ENCODE data around the gene WIPI1. TPM values are rescaled to one million over a fixed set of nuclear protein-coding genes. Genes with fewer than 3 reads are reported as not detected.

The WIPI1 gene
- total RNA-seq, 1 experiment from 2014 or later: 20.2 TPM

- H3F3A ChIP-seq (ENCODE audit: low read length, unreplicated experiment): no peaks in the 10 kb centered on the region
- ChIA-PET POLR2A (ENCODE audit: unreplicated experiment) (no interaction called here), CTCF (interaction anchor here (0.5 to 3.1 kb wide), 3 partner anchors 22 to 973 kb away, joined by 3 to 13 read pairs (median 6); partner anchors contain the start of gene WIPI1)
- H2AFZ ChIP-seq (ENCODE audit: low read length): no peak overlapping the region
- no peaks in the 10 kb centered on the region for H3K9me2 ChIP-seq (replicated peaks; ENCODE audit: low read length)
- no peaks in the 10 kb centered on the region for H3K27me3 ChIP-seq (ENCODE audit: low read length)
- H4K20me1 ChIP-seq (ENCODE audit: low read length): no peaks in the 10 kb centered on the region
- H3K79me2 ChIP-seq (ENCODE audit: low read length): no peaks in the 10 kb centered on the region
- intact Hi-C loops (cut with micrococcal nuclease): no loop called here
- TF ChIP-seq, protein P1, sequence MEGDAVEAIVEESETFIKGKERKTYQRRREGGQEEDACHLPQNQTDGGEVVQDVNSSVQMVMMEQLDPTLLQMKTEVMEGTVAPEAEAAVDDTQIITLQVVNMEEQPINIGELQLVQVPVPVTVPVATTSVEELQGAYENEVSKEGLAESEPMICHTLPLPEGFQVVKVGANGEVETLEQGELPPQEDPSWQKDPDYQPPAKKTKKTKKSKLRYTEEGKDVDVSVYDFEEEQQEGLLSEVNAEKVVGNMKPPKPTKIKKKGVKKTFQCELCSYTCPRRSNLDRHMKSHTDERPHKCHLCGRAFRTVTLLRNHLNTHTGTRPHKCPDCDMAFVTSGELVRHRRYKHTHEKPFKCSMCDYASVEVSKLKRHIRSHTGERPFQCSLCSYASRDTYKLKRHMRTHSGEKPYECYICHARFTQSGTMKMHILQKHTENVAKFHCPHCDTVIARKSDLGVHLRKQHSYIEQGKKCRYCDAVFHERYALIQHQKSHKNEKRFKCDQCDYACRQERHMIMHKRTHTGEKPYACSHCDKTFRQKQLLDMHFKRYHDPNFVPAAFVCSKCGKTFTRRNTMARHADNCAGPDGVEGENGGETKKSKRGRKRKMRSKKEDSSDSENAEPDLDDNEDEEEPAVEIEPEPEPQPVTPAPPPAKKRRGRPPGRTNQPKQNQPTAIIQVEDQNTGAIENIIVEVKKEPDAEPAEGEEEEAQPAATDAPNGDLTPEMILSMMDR (conservative IDR thresholded peaks at IDR 0.05; ENCODE audit: low read depth, low read length): no peak
- TF ChIP-seq EZH2 (IDR thresholded peaks at IDR 0.05; ENCODE audit: low read length, unreplicated experiment): no peak
- no peak for TF ChIP-seq EZH2phosphoT487 (IDR thresholded peaks at IDR 0.05; ENCODE audit: borderline replicate concordance, low read length)
- H3K4me1 ChIP-seq (ENCODE audit: insufficient read depth, low read length): peaks cover 10% of the 10 kb centered on the region
- no peaks in the 10 kb centered on the region for H3K9me3 ChIP-seq (ENCODE audit: low read length)
- no TSS peak for BruUV-seq (replicated peaks)
- H3K36me3 ChIP-seq (ENCODE audit: low read depth, low read length): no peaks in the 10 kb centered on the region
- DNase-seq (no peak), ATAC-seq (no peak)
- H3K27ac ChIP-seq (ENCODE audit: low read length): no peak overlapping the region
- no peak overlapping the region for H3K9ac ChIP-seq (ENCODE audit: low read length)
- H3K4me3 ChIP-seq (ENCODE audit: low read length): no peak overlapping the region
- H3K4me2 ChIP-seq (ENCODE audit: low read length): no peak overlapping the region
These were observed 21.9 kb downstream of the WIPI1 start for GRCh38 chr17:68435361-68435760.

GRCh38 chr17:68433911-68434508 is 23.3 kb downstream of the WIPI1 start:
- Histone ChIP-seq H3K36me3 (ENCODE audit: low read depth, low read length) (no peaks in the 10 kb centered on the region), H3K9me2 (replicated peaks; ENCODE audit: low read length) (no peaks in the 10 kb centered on the region), H3K9me3 (ENCODE audit: low read length) (no peaks in the 10 kb centered on the region), H3K79me2 (ENCODE audit: low read length) (no peaks in the 10 kb centered on the region), H3F3A (ENCODE audit: low read length, unreplicated experiment) (no peaks in the 10 kb centered on the region), H3K4me3 (ENCODE audit: low read length) (no peak overlapping the region), H2AFZ (ENCODE audit: low read length) (no peak overlapping the region), H4K20me1 (ENCODE audit: low read length) (no peaks in the 10 kb centered on the region), H3K4me1 (ENCODE audit: insufficient read depth, low read length) (peaks cover 10% of the 10 kb centered on the region), H3K9ac (ENCODE audit: low read length) (no peak overlapping the region), H3K4me2 (ENCODE audit: low read length) (no peak overlapping the region), H3K27ac (ENCODE audit: low read length) (no peak overlapping the region), H3K27me3 (ENCODE audit: low read length) (no peaks in the 10 kb centered on the region)
- no TSS peak for BruUV-seq (replicated peaks)
- ATAC-seq (no peak), DNase-seq (no peak)
- ChIA-PET CTCF (interaction anchor here (0.5 kb wide), 1 partner anchor 1546 kb away, joined by 3 read pairs; no protein-coding TSS in a partner anchor), POLR2A (ENCODE audit: unreplicated experiment) (no interaction called here)
- intact Hi-C loops (cut with micrococcal nuclease): no loop called here
- TF ChIP-seq, protein P1 (conservative IDR thresholded peaks at IDR 0.05; ENCODE audit: low read depth, low read length): no peak
- TF ChIP-seq EZH2 (IDR thresholded peaks at IDR 0.05; ENCODE audit: low read length, unreplicated experiment): no peak
- no peak for TF ChIP-seq EZH2phosphoT487 (IDR thresholded peaks at IDR 0.05; ENCODE audit: borderline replicate concordance, low read length)

DNA sequence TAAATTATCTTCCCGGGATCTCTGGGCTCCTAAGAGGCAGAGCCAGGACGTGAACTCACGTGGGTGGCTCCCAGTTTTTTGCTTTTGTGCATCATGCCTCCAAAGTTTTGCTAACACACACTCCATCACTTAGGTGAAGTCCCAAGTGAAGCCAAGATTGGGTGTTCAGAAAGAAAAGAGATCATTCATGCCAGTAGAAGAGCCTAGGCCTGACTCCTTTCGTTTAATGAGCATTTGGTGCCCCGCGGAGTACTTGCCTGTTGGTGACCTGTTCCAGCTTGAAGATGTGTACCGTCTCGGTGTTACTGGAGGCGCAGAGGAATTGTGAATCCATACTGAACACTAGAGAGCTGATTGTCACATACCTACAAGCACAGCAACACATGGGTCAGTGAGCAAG is 24.1 kb downstream of the WIPI1 start:
- H3K4me1 ChIP-seq (ENCODE audit: insufficient read depth, low read length): peaks cover 9% of the 10 kb centered on the region
- TF ChIP-seq, protein P1 (conservative IDR thresholded peaks at IDR 0.05; ENCODE audit: low read depth, low read length): no peak
- no peak for TF ChIP-seq EZH2 (IDR thresholded peaks at IDR 0.05; ENCODE audit: low read length, unreplicated experiment)
- no peak for TF ChIP-seq EZH2phosphoT487 (IDR thresholded peaks at IDR 0.05; ENCODE audit: borderline replicate concordance, low read length)
- no peak overlapping the region for H3K4me2 ChIP-seq (ENCODE audit: low read length)
- ChIA-PET CTCF (interaction anchor here (0.5 kb wide), 1 partner anchor 1547 kb away, joined by 3 read pairs; no protein-coding TSS in a partner anchor), POLR2A (ENCODE audit: unreplicated experiment) (no interaction called here)
- no peaks in the 10 kb centered on the region for H4K20me1 ChIP-seq (ENCODE audit: low read length)
- no peak for DNase-seq
- BruUV-seq (replicated peaks): no TSS peak
- no peak overlapping the region for H3K27ac ChIP-seq (ENCODE audit: low read length)
- H3K79me2 ChIP-seq (ENCODE audit: low read length): no peaks in the 10 kb centered on the region
- H2AFZ ChIP-seq (ENCODE audit: low read length): no peak overlapping the region
- intact Hi-C loops (cut with micrococcal nuclease): no loop called here
- no peak overlapping the region for H3K9ac ChIP-seq (ENCODE audit: low read length)
- H3K4me3 ChIP-seq (ENCODE audit: low read length): no peak overlapping the region
- H3F3A ChIP-seq (ENCODE audit: low read length, unreplicated experiment): no peaks in the 10 kb centered on the region
- H3K9me3 ChIP-seq (ENCODE audit: low read length): no peaks in the 10 kb centered on the region
- H3K9me2 ChIP-seq (replicated peaks; ENCODE audit: low read length): no peaks in the 10 kb centered on the region
- no peak for ATAC-seq
- no peaks in the 10 kb centered on the region for H3K27me3 ChIP-seq (ENCODE audit: low read length)
- H3K36me3 ChIP-seq (ENCODE audit: low read depth, low read length): no peaks in the 10 kb centered on the region

Measured in PC-3 (cell line).